Measurements from ENCODE around the gene OR5K2.

Gene OR5K2

DNA sequence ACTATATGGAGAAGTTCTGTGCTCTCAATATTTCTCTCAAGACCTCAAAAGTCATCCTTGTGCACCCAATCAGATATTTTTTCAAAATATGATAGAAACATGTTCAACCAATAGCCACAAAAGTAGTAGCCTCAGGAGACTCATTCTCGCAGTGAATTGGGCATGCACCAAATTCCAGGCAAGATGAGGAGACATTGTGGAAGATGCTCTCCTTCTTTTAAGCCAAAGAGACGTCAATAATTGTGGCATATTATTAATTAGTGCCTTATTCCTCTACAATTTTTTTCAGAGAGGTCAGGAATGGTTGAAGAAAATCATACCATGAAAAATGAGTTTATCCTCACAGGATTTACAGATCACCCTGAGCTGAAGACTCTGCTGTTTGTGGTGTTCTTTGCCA lies at the start of gene OR5K2:
Gene OR5K2, plus strand, starts transcription at position 301 of the 400 bp plus-strand sequence. Its CDS starts 0 bp downstream, at position 301.
- no peak for DNase-seq

DNA sequence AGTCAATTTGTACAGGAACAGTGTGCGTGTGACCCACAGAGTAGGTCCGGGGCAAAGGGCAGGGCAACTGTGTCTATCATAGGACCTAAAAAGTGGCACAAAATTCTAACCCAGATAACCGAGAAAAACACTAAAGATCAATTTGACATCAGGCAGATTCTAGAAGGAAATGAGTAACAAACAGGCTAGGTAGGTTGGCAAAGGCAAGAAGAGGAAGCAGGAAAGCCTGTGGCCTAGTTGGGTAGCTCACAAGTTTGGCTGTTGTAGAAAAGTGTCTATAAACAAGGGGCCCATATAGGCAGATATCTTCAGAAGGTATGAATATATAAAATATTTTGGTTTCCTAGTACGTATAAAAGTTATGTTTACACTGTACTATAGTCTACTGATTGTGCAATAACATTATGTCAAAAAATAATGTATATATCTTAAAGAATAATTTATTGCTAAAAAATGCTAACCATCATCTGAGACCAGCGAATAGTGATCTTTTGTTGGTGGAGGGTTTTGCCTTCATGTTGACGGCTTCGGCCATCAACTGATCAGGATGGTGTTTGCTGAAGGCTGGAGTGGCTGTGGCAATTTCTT lies 47.8 kb upstream of the OR5K2 start:
- DNase-seq = no peak

GRCh38 chr3:98450372-98450771 lies 47.1 kb upstream of the OR5K2 start:
- DNase-seq = no peak

GRCh38 chr3:98453827-98454226 lies 43.7 kb upstream of the OR5K2 start:
- DNase-seq = no peak

- no peak for DNase-seq
Measured at GRCh38 chr3:98454929-98455328, 42.6 kb upstream of the OR5K2 start.

- no peak for DNase-seq
Measured at GRCh38 chr3:98457543-98457942, 39.9 kb upstream of the OR5K2 start.

GRCh38 chr3:98460220-98460619 lies 37.3 kb upstream of the OR5K2 start:
- DNase-seq = no peak

DNA sequence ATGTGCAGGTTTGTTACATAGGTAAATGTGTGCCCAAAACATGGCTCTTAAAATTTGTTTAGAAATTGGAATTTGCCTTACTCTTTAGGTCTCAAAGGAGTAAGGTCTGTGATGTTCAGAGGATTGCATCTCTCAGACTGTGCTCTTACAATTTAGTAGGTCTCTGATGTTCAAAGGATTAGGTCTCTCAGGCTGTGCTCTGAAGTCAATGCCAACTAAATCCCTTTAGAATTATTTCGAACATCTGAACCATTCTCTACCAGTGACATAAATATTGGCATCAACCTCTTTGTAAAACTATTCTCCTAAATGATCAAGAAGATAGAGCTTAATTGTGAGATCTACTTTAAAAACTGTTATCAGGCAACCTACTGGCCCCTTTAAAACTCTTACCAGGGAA lies 34.6 kb upstream of the OR5K2 start, which contains the start of gene OR5K1:
Gene OR5K1, plus strand, starts transcription at position 301 of the 400 bp plus-strand sequence. CDS start 6,376 bp downstream, outside the sequence.
- no peak for DNase-seq

DNA sequence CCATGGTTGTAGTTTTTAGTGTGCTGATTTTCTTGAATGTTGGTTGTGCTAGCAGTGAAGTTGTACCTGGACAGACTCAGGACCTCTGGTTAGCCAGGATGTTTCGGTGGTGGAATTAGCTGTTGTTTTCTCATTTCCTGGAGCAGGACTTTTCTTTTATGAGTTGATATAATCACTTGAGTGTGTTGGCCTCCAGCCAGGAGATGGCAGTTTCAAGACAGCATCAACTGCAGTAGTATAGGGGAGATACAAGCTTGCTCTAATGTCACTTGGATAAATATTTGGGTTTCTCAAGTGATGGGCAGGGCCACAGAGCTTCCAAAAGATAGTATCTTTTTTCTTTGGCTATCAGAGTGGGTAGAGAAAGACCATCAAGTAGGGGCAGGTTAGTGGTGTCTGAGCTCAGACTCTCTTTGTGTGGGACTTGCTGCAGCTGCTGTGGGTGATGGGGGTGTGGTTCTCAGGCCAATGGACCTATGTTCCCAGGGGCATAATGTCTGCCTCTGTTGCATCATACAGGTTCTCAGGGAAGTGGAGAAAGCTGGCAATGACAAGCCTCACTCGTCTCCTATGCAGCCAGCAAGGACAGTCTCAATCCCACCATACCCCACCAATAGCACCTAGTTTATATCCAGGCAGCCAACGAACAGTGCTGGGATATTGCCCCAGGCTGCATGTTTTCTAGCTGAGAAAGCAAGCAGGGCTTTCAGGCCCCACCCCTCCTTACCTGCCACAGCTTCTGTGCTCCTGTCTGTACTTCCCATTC lies 14.6 kb upstream of the OR5K2 start:
- DNase-seq = peak; percentile 6

GRCh38 chr3:98483626-98484025 lies 13.9 kb upstream of the OR5K2 start:
- no peak for DNase-seq

DNA sequence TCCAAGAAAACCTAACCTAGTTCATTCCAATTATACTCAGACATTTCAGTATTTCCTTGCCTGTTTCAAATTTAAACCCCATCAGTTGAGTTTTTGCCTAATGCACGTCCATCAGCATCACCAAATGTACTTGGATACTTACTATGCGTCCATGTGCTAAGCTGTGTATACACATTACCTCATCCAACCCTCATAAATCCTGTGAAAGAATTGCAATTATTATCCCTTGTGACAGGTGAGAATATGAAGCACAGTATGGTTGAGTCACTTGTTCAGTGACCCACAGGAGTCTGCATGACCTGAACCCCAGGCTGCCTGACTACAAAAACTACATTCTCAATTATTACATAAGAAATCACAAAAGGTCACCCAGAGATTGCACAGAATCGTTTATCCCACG lies 2.5 kb downstream of the OR5K2 start:
- peak; percentile 56 for DNase-seq

DNA sequence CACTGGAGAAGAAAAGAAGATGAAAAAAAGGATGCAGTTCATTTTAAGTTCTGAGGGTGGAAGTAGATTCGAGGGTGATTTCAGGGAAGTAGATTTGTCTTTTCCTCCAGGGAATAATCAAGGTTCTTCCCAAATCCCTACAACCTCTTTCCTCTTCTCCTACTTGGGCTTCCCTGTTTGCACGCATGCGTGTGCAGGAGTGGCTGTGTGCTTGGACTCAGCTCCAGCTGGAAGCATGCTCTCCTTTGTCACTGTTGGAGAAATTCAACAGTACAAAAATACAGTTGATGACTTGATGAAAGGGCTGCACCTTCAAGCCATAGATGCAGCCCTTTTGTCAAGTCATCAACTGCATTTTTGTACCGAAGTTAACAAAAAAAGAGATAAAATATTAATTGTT lies 3.8 kb downstream of the OR5K2 start:
- DNase-seq = no peak

DNA sequence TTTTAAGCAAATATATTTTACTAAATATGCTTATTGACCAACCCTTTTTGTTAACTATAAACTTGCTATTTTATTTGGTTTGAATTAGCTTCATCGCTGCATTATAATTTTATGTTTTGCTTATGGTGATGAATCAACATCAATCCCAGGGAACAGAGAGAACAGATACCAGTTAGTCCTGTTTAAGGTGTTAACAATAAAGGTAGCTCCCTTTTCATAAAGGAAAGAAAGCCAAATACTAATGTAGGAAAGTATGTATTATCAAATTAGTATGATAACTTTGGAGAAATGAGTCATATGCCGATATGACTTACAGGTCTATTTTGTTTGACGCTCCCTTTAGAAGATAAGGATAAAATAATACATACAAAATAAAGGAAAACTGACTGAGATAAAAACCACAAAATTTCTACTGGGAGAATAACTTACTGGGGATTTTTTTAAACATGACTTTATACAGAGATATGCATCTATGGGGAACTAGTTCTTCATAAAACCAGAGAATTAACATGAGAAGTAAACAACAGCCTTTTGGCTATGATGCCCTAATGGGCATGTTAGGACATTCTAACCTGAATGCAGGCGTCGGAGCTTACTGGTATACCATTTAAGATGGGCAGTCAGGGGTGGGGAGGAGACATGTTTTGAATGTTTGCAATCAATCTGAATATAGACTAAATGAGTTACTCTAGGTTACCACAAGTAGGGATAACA lies 4.5 kb downstream of the OR5K2 start:
- no peak for DNase-seq

DNA sequence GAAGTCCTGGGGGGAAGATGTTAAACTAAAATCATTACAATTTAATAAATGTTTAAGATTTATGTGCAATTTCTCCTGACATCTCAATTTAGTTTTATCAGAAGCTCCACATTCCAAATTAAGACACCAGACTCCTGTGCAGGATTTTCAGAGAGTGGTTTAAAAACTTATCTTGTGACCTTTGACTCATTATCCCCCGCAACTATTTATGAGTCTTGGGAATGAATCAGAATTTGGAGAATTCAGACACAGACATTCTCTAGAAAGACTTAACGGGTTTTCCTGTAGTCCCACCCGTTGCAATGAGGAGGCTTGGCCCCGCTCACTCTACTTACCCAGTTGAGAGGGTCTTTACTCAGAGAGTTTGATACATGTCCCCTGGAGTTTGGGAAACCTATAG lies 7.1 kb downstream of the OR5K2 start:
- DNase-seq = no peak

- DNase-seq = no peak
Measured at GRCh38 chr3:98508582-98508981, 11.1 kb downstream of the OR5K2 start.

DNA sequence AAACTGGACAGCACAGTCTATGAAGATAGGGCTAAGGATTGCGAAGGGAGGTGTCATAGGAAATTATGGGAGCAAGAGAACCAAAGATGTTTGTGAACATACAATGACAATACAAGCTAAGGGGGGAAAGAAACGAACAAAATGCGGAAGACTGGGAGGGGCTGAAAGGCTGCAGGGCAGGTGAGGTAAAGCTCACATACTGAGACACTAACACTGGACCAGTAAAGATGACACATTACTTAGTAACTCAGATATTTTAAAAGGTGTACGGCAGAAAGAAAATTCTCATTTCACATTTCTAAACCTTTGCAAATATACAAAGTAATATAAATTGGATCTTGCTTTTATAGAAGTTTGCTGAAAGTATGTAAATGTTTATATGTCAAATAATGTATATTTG lies 15.1 kb downstream of the OR5K2 start:
- no peak for DNase-seq

- peak; percentile 30 for DNase-seq
Measured at GRCh38 chr3:98513091-98513511, 15.6 kb downstream of the OR5K2 start.

DNA sequence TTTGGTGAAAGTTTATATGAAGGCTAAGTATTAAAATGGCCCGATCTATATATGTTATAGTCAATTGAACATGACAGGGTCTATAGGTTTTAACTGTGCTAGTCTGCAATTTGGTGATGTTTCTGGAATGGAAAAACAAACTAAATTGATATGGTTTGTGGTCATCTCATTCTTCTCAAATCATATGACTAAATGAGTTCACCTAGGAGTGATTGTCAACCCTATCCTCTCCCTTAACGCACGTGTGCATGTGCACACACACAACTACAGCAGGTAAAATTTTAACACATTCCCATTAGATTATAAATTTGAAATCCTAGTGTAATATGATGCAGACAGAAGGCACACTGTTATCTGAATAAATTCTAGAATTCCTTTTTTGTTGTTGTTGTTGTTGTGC lies 16.3 kb downstream of the OR5K2 start:
- no peak for DNase-seq

DNA sequence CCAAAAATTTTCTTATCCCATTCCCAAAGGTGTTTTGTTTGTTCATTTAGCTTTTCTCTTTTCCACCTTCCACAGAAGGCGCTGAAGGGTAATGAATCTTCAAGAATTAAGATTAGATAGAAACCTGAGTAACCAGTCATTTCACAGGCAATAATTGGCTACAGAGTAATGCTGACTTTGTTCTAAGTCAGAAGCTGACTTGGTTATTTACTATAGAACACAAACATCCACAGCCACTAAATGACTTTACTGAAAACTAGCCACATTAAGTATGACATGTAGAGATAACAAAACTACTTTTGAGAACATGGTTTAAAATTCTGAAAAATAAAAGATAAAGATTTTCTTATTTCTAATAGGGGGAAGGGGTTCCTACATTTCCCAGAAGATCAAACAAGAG lies 17.5 kb downstream of the OR5K2 start:
- no peak for DNase-seq

GRCh38 chr3:98518816-98519215 lies 21.3 kb downstream of the OR5K2 start:
- no peak for DNase-seq

DNA sequence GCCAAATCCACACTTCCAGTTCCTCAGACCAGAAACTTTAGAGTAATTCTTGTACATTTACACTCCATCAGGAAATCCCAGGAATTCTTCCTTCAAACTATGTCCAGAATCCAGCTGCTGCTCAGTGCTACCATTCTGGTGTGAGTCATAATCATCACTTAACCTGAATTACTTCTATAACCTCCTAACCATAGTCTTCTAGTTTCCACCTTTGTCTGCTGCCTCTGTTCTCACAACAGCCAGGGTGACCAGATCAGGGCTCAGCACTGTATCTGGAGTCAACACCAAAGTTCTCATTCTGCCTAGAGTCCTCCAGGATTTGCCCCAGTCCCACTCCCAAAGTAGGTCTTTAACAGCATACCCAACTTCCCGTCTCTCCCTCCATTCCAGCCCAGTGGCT lies 21.9 kb downstream of the OR5K2 start:
- DNase-seq = no peak

DNA sequence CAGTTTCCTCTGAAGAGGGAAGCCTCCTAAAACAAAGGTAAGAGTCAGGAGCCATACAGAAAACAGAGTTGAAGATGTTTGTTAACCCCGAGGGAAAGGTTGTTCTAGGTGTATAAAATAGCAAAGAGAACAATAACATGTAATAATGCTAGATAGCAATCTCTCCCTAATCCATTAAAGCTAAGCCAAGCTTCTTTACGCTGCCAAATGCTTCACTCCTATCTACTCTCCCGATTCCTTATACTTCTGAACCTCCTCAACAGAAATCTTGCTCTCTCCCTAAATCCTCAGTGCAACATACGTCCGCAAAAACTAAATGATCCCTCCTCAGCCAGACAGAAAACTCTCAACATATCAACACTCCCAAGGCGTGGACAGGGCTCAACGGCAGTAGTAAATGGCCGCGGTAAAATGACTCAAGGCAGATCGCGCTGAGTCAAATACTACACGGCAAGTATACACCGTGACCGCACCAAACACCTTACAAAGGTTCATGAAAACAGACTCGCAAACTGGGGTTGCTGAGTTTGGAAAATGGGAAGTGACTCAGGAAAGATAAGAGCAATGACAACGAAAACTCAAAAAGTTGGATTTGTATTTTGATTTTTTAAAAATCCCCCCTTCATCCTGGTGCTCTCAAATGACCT lies 24.5 kb downstream of the OR5K2 start:
- DNase-seq = peak; percentile 55

DNA sequence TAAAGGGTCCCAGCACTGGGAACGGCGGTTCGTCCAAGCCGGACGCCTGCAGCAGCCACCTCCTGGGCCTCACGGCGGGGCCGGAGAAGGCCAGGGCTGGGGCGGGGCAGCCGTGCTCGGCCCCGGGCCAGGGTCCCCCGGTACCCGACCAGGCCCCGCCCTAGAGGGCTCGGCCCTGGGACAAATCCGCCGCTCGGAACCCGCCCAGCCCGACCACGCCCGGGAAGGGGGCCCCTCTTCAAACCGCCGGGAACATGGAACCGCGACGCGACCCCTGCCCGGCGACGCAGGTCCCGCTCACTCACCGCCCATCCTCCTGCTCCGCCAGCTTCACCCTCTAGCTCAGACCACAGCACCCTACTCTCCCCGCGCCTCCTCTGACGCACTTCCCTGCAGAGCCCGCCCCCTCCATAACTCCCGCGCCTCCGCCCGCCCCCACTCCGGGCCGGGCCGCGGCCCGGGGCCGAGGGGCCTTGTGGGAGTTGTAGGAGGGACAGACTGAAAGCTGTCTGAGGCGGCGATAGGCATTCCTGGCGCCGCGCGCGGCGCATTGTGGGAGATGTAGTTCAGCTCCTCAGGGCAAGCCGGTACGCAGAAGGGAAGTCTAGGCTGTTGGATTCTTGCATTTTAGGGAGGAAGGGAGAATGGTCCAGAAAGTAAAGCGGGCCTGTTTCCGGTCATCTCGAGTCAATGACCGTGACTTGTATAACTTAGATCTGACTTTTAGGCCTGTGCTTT lies 25.2 kb downstream of the OR5K2 start, which contains the start of gene CLDND1:
Gene CLDND1, minus strand, starts transcription at position 359 of the 738 bp plus-strand sequence. CDS start 1,478 bp downstream, outside the sequence.
- peak; percentile 96 for DNase-seq
